HFFc6 (cell line): ENCODE measurements around the gene PTPRF. TPM values are rescaled to one million over a fixed set of nuclear protein-coding genes. Genes with fewer than 3 reads are reported as not detected.

ENCODE experiments used
- DNase-seq: peaks from one replicate; pipeline ENCODE4 v3.0.0-alpha.2; 2018
- H3K27ac Mint-ChIP-seq: 2 replicates; pipeline ENCODE4 v1.8.0; 2020; ENCODE audit warnings: mild to moderate bottlenecking, mixed read lengths
- H3K27me3 Mint-ChIP-seq: 2 replicates; pipeline ENCODE4 v1.8.0; 2021; ENCODE audit warnings: mild to moderate bottlenecking, moderate library complexity, mixed read lengths; ENCODE audit not compliant: insufficient read depth
- H3K36me3 Mint-ChIP-seq: 2 replicates; pipeline ENCODE4 v1.8.0; 2021; ENCODE audit warnings: low read depth, mixed read lengths
- H3K4me1 Mint-ChIP-seq: 2 replicates; pipeline ENCODE4 v1.8.0; 2020; ENCODE audit warnings: low read depth, mixed read lengths
- H3K4me3 Mint-ChIP-seq: 2 replicates; pipeline ENCODE4 v1.8.0; 2020; ENCODE audit warnings: mild to moderate bottlenecking, moderate library complexity, mixed read lengths
- H3K9me3 Mint-ChIP-seq: 2 replicates; pipeline ENCODE4 v1.8.0; 2020; ENCODE audit warnings: mild to moderate bottlenecking, mixed read lengths
- total RNA-seq, 6 experiments: library from RNA; stranded (reverse); fragmentation: NEBNext Ultra II Directional; extraction: Animal tissue kit (Norgen Biotek cat#: 25700); gene quantifications; 2 replicates in 1 of 6; 3 replicates in 5 of 6; pipeline ENCODE4 v1.2.3, GENCODE V29; 2021
- TF ChIP-seq, protein P1 (sequence below): fragments of 200-600 bp; sonication (generic); IDR thresholded peaks from 2 replicates; pipeline ENCODE4 v1.5.0; 2021; ENCODE audit warnings: antibody characterized with exemption, mild to moderate bottlenecking

PTPRF gene
- total RNA-seq, 6 experiments from 2014 or later = 94.3 to 119 (median 109) TPM

GRCh38 chr1:43664369-43664768, 133.7 kb downstream of the PTPRF start:
- Mint-ChIP-seq H3K4me3 (no peak overlapping the region), H3K4me1 (peaks cover 19% of the 10 kb centered on the region), H3K27ac (no peak overlapping the region), H3K9me3 (no peaks in the 10 kb centered on the region), H3K36me3 (peaks cover 65% of the 10 kb centered on the region), H3K27me3 (peaks cover 4% of the 10 kb centered on the region)
- no peak for DNase-seq
- TF ChIP-seq, protein P1, sequence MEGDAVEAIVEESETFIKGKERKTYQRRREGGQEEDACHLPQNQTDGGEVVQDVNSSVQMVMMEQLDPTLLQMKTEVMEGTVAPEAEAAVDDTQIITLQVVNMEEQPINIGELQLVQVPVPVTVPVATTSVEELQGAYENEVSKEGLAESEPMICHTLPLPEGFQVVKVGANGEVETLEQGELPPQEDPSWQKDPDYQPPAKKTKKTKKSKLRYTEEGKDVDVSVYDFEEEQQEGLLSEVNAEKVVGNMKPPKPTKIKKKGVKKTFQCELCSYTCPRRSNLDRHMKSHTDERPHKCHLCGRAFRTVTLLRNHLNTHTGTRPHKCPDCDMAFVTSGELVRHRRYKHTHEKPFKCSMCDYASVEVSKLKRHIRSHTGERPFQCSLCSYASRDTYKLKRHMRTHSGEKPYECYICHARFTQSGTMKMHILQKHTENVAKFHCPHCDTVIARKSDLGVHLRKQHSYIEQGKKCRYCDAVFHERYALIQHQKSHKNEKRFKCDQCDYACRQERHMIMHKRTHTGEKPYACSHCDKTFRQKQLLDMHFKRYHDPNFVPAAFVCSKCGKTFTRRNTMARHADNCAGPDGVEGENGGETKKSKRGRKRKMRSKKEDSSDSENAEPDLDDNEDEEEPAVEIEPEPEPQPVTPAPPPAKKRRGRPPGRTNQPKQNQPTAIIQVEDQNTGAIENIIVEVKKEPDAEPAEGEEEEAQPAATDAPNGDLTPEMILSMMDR = no peak

- DNase-seq = no peak
- no peak overlapping the region for H3K27ac Mint-ChIP-seq
Observed at GRCh38 chr1:43666608-43667007, 135.9 kb downstream of the PTPRF start.

DNA sequence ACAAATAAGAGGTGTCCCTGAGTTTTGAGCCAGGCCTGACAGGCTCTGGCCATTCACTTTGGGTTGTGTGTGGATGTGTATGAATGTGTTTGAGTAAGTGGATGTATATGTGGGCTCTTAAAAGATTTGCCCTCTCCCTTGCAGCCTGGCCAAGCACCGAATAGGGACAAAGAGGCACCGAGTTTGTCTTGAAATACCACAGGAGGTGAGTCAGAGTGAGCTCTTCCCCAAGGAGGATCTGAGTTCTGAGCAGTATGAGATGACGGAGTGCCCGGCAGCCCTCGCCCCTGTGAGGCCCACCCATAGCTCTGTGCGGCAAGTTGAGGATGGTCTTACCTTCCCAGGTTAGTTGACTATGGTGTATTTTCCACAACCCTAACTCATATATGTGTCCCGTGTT, 138.3 kb downstream of the PTPRF start:
- H3K27me3 Mint-ChIP-seq = peaks cover 4% of the 10 kb centered on the region
- H3K4me1 Mint-ChIP-seq = peaks cover 34% of the 10 kb centered on the region
- H3K9me3 Mint-ChIP-seq = no peaks in the 10 kb centered on the region
- no peak overlapping the region for H3K4me3 Mint-ChIP-seq
- TF ChIP-seq, protein P1 = no peak
- peak overlapping the region; percentile 64 for H3K27ac Mint-ChIP-seq
- no peak for DNase-seq
- peaks cover 67% of the 10 kb centered on the region for H3K36me3 Mint-ChIP-seq

More at GRCh38 chr1:43666608-43667007, 135.9 kb downstream of the PTPRF start:
- no peak overlapping the region for H3K4me3 Mint-ChIP-seq
- H3K4me1 Mint-ChIP-seq = peaks cover 29% of the 10 kb centered on the region
- peaks cover 64% of the 10 kb centered on the region for H3K36me3 Mint-ChIP-seq
- H3K9me3 Mint-ChIP-seq = no peaks in the 10 kb centered on the region
- H3K27me3 Mint-ChIP-seq = peaks cover 4% of the 10 kb centered on the region
- TF ChIP-seq, protein P1 = no peak

DNA sequence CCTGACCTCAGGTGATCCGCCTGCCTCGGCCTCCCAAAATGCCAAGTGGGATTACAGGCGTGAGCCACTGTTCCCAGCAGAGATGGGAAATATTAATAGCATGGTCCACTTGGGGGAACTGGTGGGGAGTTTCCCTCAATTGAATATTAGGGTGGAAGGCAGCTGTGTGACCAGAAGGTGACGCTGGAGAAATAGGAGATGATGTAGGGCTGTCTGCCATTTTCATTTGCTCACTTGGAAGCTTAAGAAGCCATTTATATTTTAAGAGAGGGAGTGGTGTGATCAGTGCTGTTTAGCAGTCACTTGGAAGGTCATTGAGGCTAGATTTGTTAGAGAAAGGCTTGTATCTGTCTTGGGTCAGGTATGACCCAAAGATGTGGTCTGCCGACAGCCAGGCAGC, 139.2 kb downstream of the PTPRF start:
- TF ChIP-seq, protein P1 = no peak
- H3K27me3 Mint-ChIP-seq = peaks cover 4% of the 10 kb centered on the region
- H3K9me3 Mint-ChIP-seq = no peaks in the 10 kb centered on the region
- DNase-seq = no peak
- H3K4me3 Mint-ChIP-seq = no peak overlapping the region
- peaks cover 34% of the 10 kb centered on the region for H3K4me1 Mint-ChIP-seq
- H3K36me3 Mint-ChIP-seq = peaks cover 63% of the 10 kb centered on the region
- no peak overlapping the region for H3K27ac Mint-ChIP-seq

DNA sequence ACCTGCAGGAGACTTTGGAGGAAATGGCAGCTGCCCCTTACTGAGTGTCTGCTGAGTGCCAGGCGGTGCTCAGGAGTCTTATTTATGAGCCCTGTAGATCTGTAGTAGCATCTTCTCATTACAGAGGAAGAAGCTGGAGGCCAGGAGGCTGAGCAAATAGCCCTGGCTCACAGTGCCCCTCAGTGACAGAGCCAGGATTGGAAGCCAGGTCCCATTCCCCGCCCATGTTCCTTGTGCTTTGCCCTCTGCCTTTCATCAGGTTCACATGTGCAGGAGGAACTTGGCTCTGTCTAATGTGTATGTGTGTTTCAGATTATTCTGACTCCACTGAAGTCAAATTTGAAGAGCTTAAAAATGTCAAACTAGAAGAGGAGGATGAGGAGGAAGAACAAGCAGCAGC, 140.5 kb downstream of the PTPRF start:
- Mint-ChIP-seq H3K27ac (peak overlapping the region; percentile 75), H3K4me3 (no peak overlapping the region)

More for the DNA sequence above, 140.5 kb downstream of the PTPRF start:
- Mint-ChIP-seq H3K36me3 (peaks cover 63% of the 10 kb centered on the region), H3K27me3 (peaks cover 4% of the 10 kb centered on the region), H3K9me3 (no peaks in the 10 kb centered on the region), H3K4me1 (peaks cover 34% of the 10 kb centered on the region)
- TF ChIP-seq, protein P1 = no peak
- no peak for DNase-seq
